Measurements from ENCODE around the gene HTT-AS.

The HTT-AS gene

GRCh38 chr4:3029464-3029863, 44.9 kb downstream of the HTT-AS start:
- no peak for DNase-seq (ENCODE audit: low spot score)

- no peak for DNase-seq (ENCODE audit: low spot score)
These were observed 47.8 kb downstream of the HTT-AS start for GRCh38 chr4:3026540-3026939.

- DNase-seq (ENCODE audit: low spot score), result no peak
These were observed 48.5 kb downstream of the HTT-AS start for GRCh38 chr4:3025881-3026280.

DNA sequence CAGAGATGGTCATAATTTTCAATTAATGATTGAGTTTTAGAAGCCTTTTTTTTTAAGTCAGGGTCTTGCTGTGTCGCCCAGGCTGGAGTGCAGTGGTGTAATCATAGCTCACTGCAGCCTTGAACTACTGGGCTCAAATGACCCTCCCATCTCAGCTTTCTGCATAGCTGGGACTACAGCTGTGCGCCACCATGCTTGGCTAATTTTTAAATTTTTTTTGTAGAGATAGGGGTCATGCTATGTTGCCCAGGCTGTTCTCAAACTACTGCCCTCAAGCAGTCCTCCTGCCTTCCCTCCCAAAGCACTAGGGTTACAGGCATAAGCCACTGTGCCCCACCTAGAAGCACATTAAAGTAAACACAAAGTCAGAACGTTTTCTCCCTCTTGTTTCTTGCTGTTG, 51.7 kb downstream of the HTT-AS start:
- no peak for DNase-seq (ENCODE audit: low spot score)

GRCh38 chr4:3022112-3022511, 52.2 kb downstream of the HTT-AS start:
- DNase-seq (ENCODE audit: low spot score), result no peak

GRCh38 chr4:3021627-3022026, 52.7 kb downstream of the HTT-AS start:
- DNase-seq (ENCODE audit: low spot score), result peak; percentile 58

DNA sequence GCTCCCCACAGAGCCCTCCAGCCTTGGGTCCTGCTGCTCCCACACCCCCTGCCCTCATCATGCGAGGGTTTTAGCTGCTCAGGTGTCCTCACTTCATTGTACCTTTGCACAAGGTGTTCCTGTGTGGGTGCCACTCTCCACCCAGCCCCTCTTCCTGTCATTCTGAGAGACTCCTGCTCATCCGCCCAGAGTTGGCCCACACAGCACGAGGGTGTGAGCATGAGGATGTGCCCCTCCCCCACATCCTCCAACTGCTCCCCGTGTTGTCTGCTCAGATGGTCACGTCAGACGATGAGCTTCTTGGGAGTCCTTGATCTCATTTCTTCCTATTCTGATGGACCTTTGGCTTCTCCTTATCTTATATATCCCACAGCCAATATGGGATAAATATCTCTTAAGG, 53.2 kb downstream of the HTT-AS start:
- no peak for DNase-seq (ENCODE audit: low spot score)

DNA sequence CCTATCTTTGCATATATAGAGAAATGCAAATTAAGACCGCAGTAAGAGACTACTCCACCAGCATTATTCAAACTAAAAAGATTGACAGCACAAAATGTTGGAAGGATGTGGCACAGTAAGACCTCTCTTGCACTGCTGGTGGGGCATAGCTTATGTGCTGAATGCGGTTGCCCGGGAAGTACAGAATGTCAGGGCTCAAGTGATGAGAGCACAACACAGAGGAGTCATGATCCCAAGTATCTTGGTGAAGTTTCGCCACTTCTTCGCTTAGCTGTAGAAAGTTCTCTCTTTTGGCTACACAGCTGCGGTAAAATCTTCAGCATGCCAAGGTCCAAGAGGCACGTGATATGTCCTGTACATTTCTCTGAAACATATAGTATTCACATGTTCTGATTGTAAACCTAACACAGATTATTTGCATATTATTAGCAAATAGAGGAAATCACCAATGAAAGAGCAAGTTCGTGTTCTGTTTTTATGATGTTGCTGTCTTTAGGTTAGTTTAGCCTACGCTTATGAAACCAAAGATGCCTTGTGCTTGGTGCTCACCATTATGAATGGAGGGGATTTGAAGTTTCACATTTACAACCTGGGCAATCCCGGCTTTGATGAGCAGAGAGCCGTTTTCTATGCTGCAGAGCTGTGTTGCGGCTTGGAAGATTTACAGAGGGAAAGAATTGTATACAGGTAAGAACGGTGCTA, 55.0 kb downstream of the HTT-AS start:
- DNase-seq (ENCODE audit: low spot score), result no peak

DNA sequence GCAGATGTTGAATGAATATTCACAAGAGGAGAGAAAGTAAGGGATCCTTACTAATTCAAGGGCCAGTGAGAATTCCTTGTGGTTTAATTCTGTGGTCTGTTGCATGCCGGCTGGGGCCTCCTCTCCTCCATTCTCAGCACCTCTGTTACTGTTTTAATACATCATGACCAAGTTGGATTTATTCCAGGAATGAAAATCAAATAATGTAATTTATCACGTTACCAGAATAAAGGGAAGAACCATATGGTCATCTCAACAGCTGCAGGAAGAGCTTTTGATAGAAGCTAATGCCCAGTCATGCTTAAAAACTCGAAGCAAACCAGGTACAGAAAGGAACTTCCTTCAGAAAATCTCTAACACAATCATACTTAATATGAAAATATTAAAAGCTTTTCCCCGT, 56.8 kb downstream of the HTT-AS start:
- DNase-seq (ENCODE audit: low spot score), result no peak

GRCh38 chr4:3016961-3017360, 57.4 kb downstream of the HTT-AS start:
- DNase-seq (ENCODE audit: low spot score), result no peak

GRCh38 chr4:3013839-3014350, 60.4 kb downstream of the HTT-AS start:
- DNase-seq (ENCODE audit: low spot score), result peak; percentile 86
